ENCODE measurements around the gene RIMKLA. TPM values are rescaled to one million over a fixed set of nuclear protein-coding genes. Genes with fewer than 3 reads are reported as not detected.

RIMKLA gene
- 0.78 TPM for polyA plus RNA-seq
- long read RNA-seq, donor 1: 0 reads
- long read RNA-seq, donor 2: 0 reads
- long read RNA-seq, donor 3: 0 reads
- long read RNA-seq, donor 4: 0 reads
- long read RNA-seq, donor 5, full-length matches to known transcripts: 1 of 1 reads
- long read RNA-seq, donor 5, partial matches to known transcripts: 0 of 1 reads
- long read RNA-seq, donor 5, other reads (novel, unspliced or antisense): 0 of 1 reads
- long read RNA-seq, donor 6: 0 reads
- long read RNA-seq, donor 7, full-length matches to known transcripts: 1 of 1 reads
- long read RNA-seq, donor 7, partial matches to known transcripts: 0 of 1 reads
- long read RNA-seq, donor 7, other reads (novel, unspliced or antisense): 0 of 1 reads
- long read RNA-seq, donor 8: 0 reads
- long read RNA-seq, donor 9, full-length matches to known transcripts: 1 of 1 reads
- long read RNA-seq, donor 9, partial matches to known transcripts: 0 of 1 reads
- long read RNA-seq, donor 9, other reads (novel, unspliced or antisense): 0 of 1 reads
- long read RNA-seq, donor 10: 0 reads
- long read RNA-seq, donor 11, full-length matches to known transcripts: 1 of 1 reads
- long read RNA-seq, donor 11, partial matches to known transcripts: 0 of 1 reads
- long read RNA-seq, donor 11, other reads (novel, unspliced or antisense): 0 of 1 reads

DNA sequence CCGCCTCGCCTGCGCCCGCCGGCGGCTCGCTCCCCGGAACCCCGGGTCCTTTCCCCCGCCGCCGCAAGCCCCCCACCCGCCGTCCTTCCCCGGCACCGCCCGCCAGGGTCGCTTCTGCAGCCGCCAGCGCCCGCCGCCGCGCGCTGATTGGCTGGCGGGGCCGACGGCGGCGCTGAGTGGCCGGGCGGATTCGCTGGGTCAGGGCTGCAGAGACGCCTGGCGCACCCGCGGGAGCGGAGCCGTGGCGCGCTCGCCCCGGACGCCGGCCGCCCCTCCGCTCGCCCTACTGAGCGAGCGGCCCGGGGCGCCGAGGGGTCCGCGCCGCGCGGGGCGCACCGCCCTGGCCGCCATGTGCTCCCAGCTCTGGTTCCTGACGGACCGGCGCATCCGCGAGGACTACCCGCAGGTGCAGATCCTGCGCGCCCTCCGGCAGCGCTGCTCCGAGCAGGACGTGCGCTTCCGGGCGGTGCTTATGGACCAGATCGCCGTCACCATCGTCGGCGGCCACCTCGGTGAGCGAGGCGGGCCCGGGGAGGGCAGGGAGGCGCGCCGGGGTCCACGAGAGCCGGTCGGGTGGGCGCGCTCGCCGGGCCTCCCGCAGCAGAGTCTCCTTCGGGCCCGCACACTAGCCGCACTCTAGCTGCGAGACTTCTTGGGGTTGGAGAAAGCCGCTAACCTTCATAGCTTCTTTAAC, at the start of gene RIMKLA:
TSS of gene RIMKLA (plus strand) at position 207 of the 694 bp plus-strand sequence. CDS start at position 350, 143 bp downstream.
- H3K27ac ChIP-seq (ENCODE audit: low read length): no peak within 1 kb of the TSS
- no CpG with 5 or more reads among the region's 101 CpGs for WGBS (ENCODE audit: insufficient coverage, low lambda C conversion rate)

GRCh38 chr1:42332877-42333276, 47.7 kb upstream of the RIMKLA start:
- H3K9me3 ChIP-seq (ENCODE audit: control insufficient read depth, low read depth, low read length): no peaks in the 10 kb centered on the region
- no peak for DNase-seq
- no peaks in the 10 kb centered on the region for H3K36me3 ChIP-seq (ENCODE audit: control insufficient read depth, insufficient read depth, low read length)
- peaks cover 13% of the 10 kb centered on the region for H3K4me1 ChIP-seq (ENCODE audit: control insufficient read depth, insufficient read depth, low read length)
- H3K27ac ChIP-seq (ENCODE audit: low read length): no peak overlapping the region
- WGBS (ENCODE audit: insufficient coverage, low lambda C conversion rate): 79% methylated on average over 1 of the region's 6 CpGs
- no peaks in the 10 kb centered on the region for H3K27me3 ChIP-seq (ENCODE audit: control insufficient read depth, insufficient read depth, low read length)
- no peak overlapping the region for H3K4me3 ChIP-seq (ENCODE audit: low read length)

More for the DNA sequence above, at the start of gene RIMKLA:
- H3K27me3 ChIP-seq (ENCODE audit: control insufficient read depth, insufficient read depth, low read length): peaks cover 20% of the 10 kb centered on the region
- H3K36me3 ChIP-seq (ENCODE audit: control insufficient read depth, insufficient read depth, low read length): no peaks in the 10 kb centered on the region
- DNase-seq: peak; percentile 18 to 70
- H3K4me1 ChIP-seq (ENCODE audit: control insufficient read depth, insufficient read depth, low read length): peaks cover 3% of the 10 kb centered on the region
- peak within 1 kb of the TSS; percentile 28 for H3K4me3 ChIP-seq (ENCODE audit: low read length)
- no peaks in the 10 kb centered on the region for H3K9me3 ChIP-seq (ENCODE audit: control insufficient read depth, low read depth, low read length)

- peak in 1 of 2 donors; percentile 43 for DNase-seq
- 0% methylated on average over 3 of the region's 6 CpGs for WGBS (ENCODE audit: insufficient coverage, low lambda C conversion rate)
- Histone ChIP-seq H3K27ac (ENCODE audit: low read length) (peak overlapping the region; percentile 100), H3K27me3 (ENCODE audit: control insufficient read depth, insufficient read depth, low read length) (no peaks in the 10 kb centered on the region), H3K9me3 (ENCODE audit: control insufficient read depth, low read depth, low read length) (no peaks in the 10 kb centered on the region), H3K36me3 (ENCODE audit: control insufficient read depth, insufficient read depth, low read length) (no peaks in the 10 kb centered on the region), H3K4me3 (ENCODE audit: low read length) (peak overlapping the region; percentile 91), H3K4me1 (ENCODE audit: control insufficient read depth, insufficient read depth, low read length) (peaks cover 15% of the 10 kb centered on the region)
These were observed 46.8 kb upstream of the RIMKLA start for GRCh38 chr1:42333662-42334239.

GRCh38 chr1:42334240-42335049, 46.1 kb upstream of the RIMKLA start:
- WGBS (ENCODE audit: insufficient coverage, low lambda C conversion rate): no CpG with 5 or more reads among the region's 58 CpGs
- Histone ChIP-seq H3K9me3 (ENCODE audit: control insufficient read depth, low read depth, low read length) (no peaks in the 10 kb centered on the region), H3K27me3 (ENCODE audit: control insufficient read depth, insufficient read depth, low read length) (no peaks in the 10 kb centered on the region), H3K4me3 (ENCODE audit: low read length) (peak overlapping the region; percentile 95), H3K36me3 (ENCODE audit: control insufficient read depth, insufficient read depth, low read length) (no peaks in the 10 kb centered on the region), H3K27ac (ENCODE audit: low read length) (peak overlapping the region; percentile 100), H3K4me1 (ENCODE audit: control insufficient read depth, insufficient read depth, low read length) (peaks cover 17% of the 10 kb centered on the region)
- DNase-seq: peak; percentile 27 to 64

DNA sequence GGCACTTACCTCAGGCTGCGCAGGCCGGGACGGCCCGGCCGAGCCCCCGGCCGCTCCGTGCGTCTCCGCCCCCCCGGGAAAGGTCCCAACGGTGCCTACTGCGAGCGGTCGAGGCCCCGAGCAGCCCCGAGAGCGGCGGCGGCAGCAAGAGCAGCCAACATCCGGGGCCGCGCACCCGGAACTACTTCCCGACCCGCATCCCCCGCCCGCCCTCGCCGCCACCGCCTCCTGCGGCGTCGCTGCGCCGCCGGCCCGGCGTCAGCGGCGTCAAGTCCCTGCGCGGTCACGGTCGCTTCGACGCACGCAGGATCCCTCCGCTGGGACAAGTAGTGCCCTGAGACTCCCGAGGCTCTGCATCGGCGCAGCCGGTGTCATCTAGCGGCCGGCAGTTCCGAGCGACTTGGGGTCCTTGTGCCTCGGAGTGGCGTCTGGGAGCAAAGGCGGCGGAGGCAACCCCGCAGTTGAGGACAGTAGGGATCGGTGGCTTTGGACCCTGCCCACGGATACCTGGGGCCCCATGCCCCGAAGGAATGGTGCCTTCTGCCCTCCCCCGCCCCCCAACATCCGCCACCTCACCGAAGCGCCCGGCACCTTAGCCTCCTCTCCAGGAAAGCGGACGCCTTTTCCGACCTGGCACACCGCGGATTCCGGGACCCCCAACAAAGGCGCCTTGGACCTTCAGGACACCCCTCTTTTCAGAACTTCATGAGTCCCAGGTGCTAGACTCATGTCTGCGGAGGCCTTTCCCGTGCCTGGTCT, 45.4 kb upstream of the RIMKLA start, which contains the start of gene FOXJ3:
TSS of gene FOXJ3 (minus strand) at position 186 of the 759 bp plus-strand sequence. CDS start 24,142 bp downstream, outside the sequence.
- no peaks in the 10 kb centered on the region for H3K36me3 ChIP-seq (ENCODE audit: control insufficient read depth, insufficient read depth, low read length)
- H3K27me3 ChIP-seq (ENCODE audit: control insufficient read depth, insufficient read depth, low read length): no peaks in the 10 kb centered on the region
- H3K4me1 ChIP-seq (ENCODE audit: control insufficient read depth, insufficient read depth, low read length): peaks cover 17% of the 10 kb centered on the region
- H3K4me3 ChIP-seq (ENCODE audit: low read length): peak within 1 kb of the TSS; percentile 95
- WGBS (ENCODE audit: insufficient coverage, low lambda C conversion rate): no CpG with 5 or more reads among the region's 79 CpGs
- peak; percentile 95 to 97 for DNase-seq
- no peaks in the 10 kb centered on the region for H3K9me3 ChIP-seq (ENCODE audit: control insufficient read depth, low read depth, low read length)
- H3K27ac ChIP-seq (ENCODE audit: low read length): peak within 1 kb of the TSS; percentile 100

DNA sequence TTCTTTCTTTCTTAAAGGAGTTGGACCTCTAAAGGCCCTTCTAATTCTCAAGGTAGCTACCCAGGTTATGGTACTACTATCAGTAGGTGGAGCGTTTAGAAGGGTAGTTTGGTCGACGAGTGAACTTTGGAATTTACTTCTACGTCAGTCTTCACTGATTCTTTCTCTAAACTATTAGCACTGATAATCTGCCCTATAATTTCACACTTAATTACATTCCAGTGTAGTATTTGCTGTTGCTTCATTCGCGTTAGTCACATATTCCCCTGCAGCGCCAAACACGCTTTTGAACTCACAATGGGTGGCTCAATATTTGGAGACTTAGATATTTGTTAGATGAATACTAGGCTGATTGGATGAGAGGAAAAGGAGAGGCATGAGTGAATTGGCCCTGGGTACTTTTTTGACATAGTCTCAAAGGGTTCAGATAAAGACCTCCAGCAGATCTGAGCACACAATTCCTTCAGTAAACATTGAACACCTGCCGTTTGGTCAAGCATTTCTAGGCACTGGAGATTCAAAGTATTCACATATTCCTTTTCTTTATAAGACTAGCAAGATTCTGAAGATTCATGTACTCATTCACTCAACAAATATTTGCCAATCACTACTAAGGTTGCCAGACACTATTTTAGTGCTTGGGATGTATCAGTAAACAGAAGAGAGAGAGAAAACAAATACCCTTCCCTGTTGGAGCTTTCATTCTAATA, 44.6 kb upstream of the RIMKLA start:
- Histone ChIP-seq H3K4me3 (ENCODE audit: low read length) (peak overlapping the region; percentile 95), H3K4me1 (ENCODE audit: control insufficient read depth, insufficient read depth, low read length) (peaks cover 17% of the 10 kb centered on the region), H3K9me3 (ENCODE audit: control insufficient read depth, low read depth, low read length) (no peaks in the 10 kb centered on the region), H3K27me3 (ENCODE audit: control insufficient read depth, insufficient read depth, low read length) (no peaks in the 10 kb centered on the region), H3K27ac (ENCODE audit: low read length) (peak overlapping the region; percentile 100), H3K36me3 (ENCODE audit: control insufficient read depth, insufficient read depth, low read length) (no peaks in the 10 kb centered on the region)
- peak; percentile 77 to 93 for DNase-seq
- WGBS (ENCODE audit: insufficient coverage, low lambda C conversion rate): 0% methylated on average over 2 of the region's 9 CpGs

DNA sequence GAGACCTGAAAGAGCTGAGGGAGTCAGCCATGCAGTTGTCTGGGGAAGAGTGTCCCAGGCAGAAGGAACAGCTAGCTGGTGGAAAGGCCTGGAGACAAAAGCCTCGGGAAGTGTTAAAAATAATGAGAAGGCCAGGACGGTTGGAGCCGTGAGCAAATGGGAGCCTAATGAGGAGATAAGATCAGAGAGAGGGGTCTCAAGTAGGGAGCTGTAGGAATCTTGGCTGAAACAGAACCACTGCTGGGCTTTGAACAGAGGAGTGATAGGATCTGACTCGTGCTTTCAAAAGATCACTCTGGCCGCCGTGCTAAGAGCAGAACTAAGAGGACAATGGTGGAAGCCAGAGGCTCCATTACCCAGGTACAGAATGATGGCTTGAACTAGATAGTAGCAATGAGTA, 43.6 kb upstream of the RIMKLA start:
- Histone ChIP-seq H3K27ac (ENCODE audit: low read length) (peak overlapping the region; percentile 100), H3K4me1 (ENCODE audit: control insufficient read depth, insufficient read depth, low read length) (peaks cover 17% of the 10 kb centered on the region)

GRCh38 chr1:42340093-42340492, 40.5 kb upstream of the RIMKLA start:
- peak; percentile 31 to 74 for DNase-seq
- peaks cover 22% of the 10 kb centered on the region for H3K4me1 ChIP-seq (ENCODE audit: control insufficient read depth, insufficient read depth, low read length)

More for the DNA sequence above, 43.6 kb upstream of the RIMKLA start:
- no peaks in the 10 kb centered on the region for H3K27me3 ChIP-seq (ENCODE audit: control insufficient read depth, insufficient read depth, low read length)
- no peak for DNase-seq
- H3K36me3 ChIP-seq (ENCODE audit: control insufficient read depth, insufficient read depth, low read length): no peaks in the 10 kb centered on the region
- no peak overlapping the region for H3K4me3 ChIP-seq (ENCODE audit: low read length)
- WGBS (ENCODE audit: insufficient coverage, low lambda C conversion rate): 86% methylated on average over 2 of the region's 6 CpGs
- no peaks in the 10 kb centered on the region for H3K9me3 ChIP-seq (ENCODE audit: control insufficient read depth, low read depth, low read length)

More at GRCh38 chr1:42340093-42340492, 40.5 kb upstream of the RIMKLA start:
- Histone ChIP-seq H3K36me3 (ENCODE audit: control insufficient read depth, insufficient read depth, low read length) (no peaks in the 10 kb centered on the region), H3K9me3 (ENCODE audit: control insufficient read depth, low read depth, low read length) (no peaks in the 10 kb centered on the region), H3K27ac (ENCODE audit: low read length) (peak overlapping the region; percentile 38), H3K27me3 (ENCODE audit: control insufficient read depth, insufficient read depth, low read length) (no peaks in the 10 kb centered on the region), H3K4me3 (ENCODE audit: low read length) (no peak overlapping the region)
- 57% methylated on average over 1 of the region's 2 CpGs for WGBS (ENCODE audit: insufficient coverage, low lambda C conversion rate)

Measured in large intestine (tissue), 12 donors.